ENCODE measurements around the gene MED10.
A peak's percentile ranks its signal among the peaks of the same experiment; 100 is the strongest.

Gene MED10

GRCh38 chr5:6377905-6378765 is at the start of gene MED10:
TSS of gene MED10 (minus strand) at chr5:6378547. CDS start at chr5:6378483, 64 bp downstream.
- no peaks in the 10 kb centered on the region for H3K27me3 Mint-ChIP-seq
- peak within 1 kb of the TSS; percentile 97 for H3K27ac Mint-ChIP-seq (ENCODE audit: low read depth)
- peak within 1 kb of the TSS; percentile 99 for H3K4me3 Mint-ChIP-seq
- DNase-seq (ENCODE audit: low spot score in 2 of 2) = peak; percentile 88 to 90
- H3K36me3 Mint-ChIP-seq (ENCODE audit: insufficient read depth) = peaks cover 50% of the 10 kb centered on the region
- ATAC-seq (replicated peaks; ENCODE audit: extremely low read depth, poor library complexity, severe bottlenecking) = peak; percentile 96
- H3K9me3 Mint-ChIP-seq = no peaks in the 10 kb centered on the region
- peaks cover 55% of the 10 kb centered on the region for H3K4me1 Mint-ChIP-seq

- Mint-ChIP-seq H3K27me3 (peaks cover 49% of the 10 kb centered on the region), H3K27ac (ENCODE audit: low read depth) (no peak overlapping the region), H3K36me3 (ENCODE audit: insufficient read depth) (no peaks in the 10 kb centered on the region), H3K4me1 (no peaks in the 10 kb centered on the region), H3K4me3 (no peak overlapping the region), H3K9me3 (no peaks in the 10 kb centered on the region)
- DNase-seq (ENCODE audit: low spot score in 2 of 2) (no peak), ATAC-seq (replicated peaks; ENCODE audit: extremely low read depth, poor library complexity, severe bottlenecking) (no peak)
Measured at GRCh38 chr5:6427694-6428093, 49.3 kb upstream of the MED10 start.

- no peak overlapping the region for H3K4me3 Mint-ChIP-seq
- H3K36me3 Mint-ChIP-seq (ENCODE audit: insufficient read depth) = no peaks in the 10 kb centered on the region
- H3K4me1 Mint-ChIP-seq = no peaks in the 10 kb centered on the region
- no peak overlapping the region for H3K27ac Mint-ChIP-seq (ENCODE audit: low read depth)
- DNase-seq (ENCODE audit: low spot score in 2 of 2) (no peak), ATAC-seq (replicated peaks; ENCODE audit: extremely low read depth, poor library complexity, severe bottlenecking) (no peak)
- peaks cover 69% of the 10 kb centered on the region for H3K27me3 Mint-ChIP-seq
- no peaks in the 10 kb centered on the region for H3K9me3 Mint-ChIP-seq
Measured at GRCh38 chr5:6424700-6425099, 46.4 kb upstream of the MED10 start.

GRCh38 chr5:6424110-6424659 is 45.8 kb upstream of the MED10 start:
- DNase-seq (ENCODE audit: low spot score in 2 of 2) (no peak), ATAC-seq (replicated peaks; ENCODE audit: extremely low read depth, poor library complexity, severe bottlenecking) (no peak)
- peaks cover 69% of the 10 kb centered on the region for H3K27me3 Mint-ChIP-seq

GRCh38 chr5:6423327-6424109 is 45.2 kb upstream of the MED10 start:
- Mint-ChIP-seq H3K36me3 (ENCODE audit: insufficient read depth) (no peaks in the 10 kb centered on the region), H3K9me3 (no peaks in the 10 kb centered on the region), H3K4me3 (no peak overlapping the region), H3K4me1 (no peaks in the 10 kb centered on the region), H3K27ac (ENCODE audit: low read depth) (no peak overlapping the region), H3K27me3 (peaks cover 64% of the 10 kb centered on the region)
- ATAC-seq (replicated peaks; ENCODE audit: extremely low read depth, poor library complexity, severe bottlenecking) = no peak
- DNase-seq (ENCODE audit: low spot score in 2 of 2) = no peak

More at GRCh38 chr5:6424110-6424659, 45.8 kb upstream of the MED10 start:
- H3K4me1 Mint-ChIP-seq = no peaks in the 10 kb centered on the region
- no peak overlapping the region for H3K27ac Mint-ChIP-seq (ENCODE audit: low read depth)
- no peaks in the 10 kb centered on the region for H3K9me3 Mint-ChIP-seq
- H3K36me3 Mint-ChIP-seq (ENCODE audit: insufficient read depth) = no peaks in the 10 kb centered on the region
- no peak overlapping the region for H3K4me3 Mint-ChIP-seq

GRCh38 chr5:6419340-6419852 is 41.0 kb upstream of the MED10 start:
- no peak for DNase-seq (ENCODE audit: low spot score in 2 of 2)
- H3K27ac Mint-ChIP-seq (ENCODE audit: low read depth) = no peak overlapping the region
- H3K9me3 Mint-ChIP-seq = no peaks in the 10 kb centered on the region
- H3K4me1 Mint-ChIP-seq = no peaks in the 10 kb centered on the region
- H3K4me3 Mint-ChIP-seq = no peak overlapping the region
- peaks cover 54% of the 10 kb centered on the region for H3K27me3 Mint-ChIP-seq
- no peaks in the 10 kb centered on the region for H3K36me3 Mint-ChIP-seq (ENCODE audit: insufficient read depth)
- no peak for ATAC-seq (replicated peaks; ENCODE audit: extremely low read depth, poor library complexity, severe bottlenecking)

- ATAC-seq (replicated peaks; ENCODE audit: extremely low read depth, poor library complexity, severe bottlenecking) = no peak
- Mint-ChIP-seq H3K4me3 (no peak overlapping the region), H3K27me3 (peaks cover 51% of the 10 kb centered on the region), H3K9me3 (no peaks in the 10 kb centered on the region), H3K4me1 (no peaks in the 10 kb centered on the region), H3K27ac (ENCODE audit: low read depth) (no peak overlapping the region), H3K36me3 (ENCODE audit: insufficient read depth) (no peaks in the 10 kb centered on the region)
- no peak for DNase-seq (ENCODE audit: low spot score in 2 of 2)
Measured at GRCh38 chr5:6418679-6419276, 40.4 kb upstream of the MED10 start.

- Mint-ChIP-seq H3K4me3 (no peak overlapping the region), H3K36me3 (ENCODE audit: insufficient read depth) (no peaks in the 10 kb centered on the region), H3K27me3 (peaks cover 55% of the 10 kb centered on the region), H3K9me3 (no peaks in the 10 kb centered on the region), H3K4me1 (no peaks in the 10 kb centered on the region), H3K27ac (ENCODE audit: low read depth) (no peak overlapping the region)
- no peak for ATAC-seq (replicated peaks; ENCODE audit: extremely low read depth, poor library complexity, severe bottlenecking)
- no peak for DNase-seq (ENCODE audit: low spot score in 2 of 2)
Measured at GRCh38 chr5:6417657-6418056, 39.3 kb upstream of the MED10 start.

- Mint-ChIP-seq H3K4me3 (no peak overlapping the region), H3K4me1 (no peaks in the 10 kb centered on the region)
Measured at GRCh38 chr5:6412811-6413210, 34.5 kb upstream of the MED10 start.

GRCh38 chr5:6411141-6411540 is 32.8 kb upstream of the MED10 start:
- peaks cover 43% of the 10 kb centered on the region for H3K27me3 Mint-ChIP-seq
- DNase-seq (ENCODE audit: low spot score in 2 of 2) (no peak), ATAC-seq (replicated peaks; ENCODE audit: extremely low read depth, poor library complexity, severe bottlenecking) (no peak)
- H3K4me1 Mint-ChIP-seq = no peaks in the 10 kb centered on the region
- H3K36me3 Mint-ChIP-seq (ENCODE audit: insufficient read depth) = no peaks in the 10 kb centered on the region
- no peak overlapping the region for H3K27ac Mint-ChIP-seq (ENCODE audit: low read depth)
- H3K9me3 Mint-ChIP-seq = no peaks in the 10 kb centered on the region
- H3K4me3 Mint-ChIP-seq = no peak overlapping the region

More at GRCh38 chr5:6412811-6413210, 34.5 kb upstream of the MED10 start:
- ATAC-seq (replicated peaks; ENCODE audit: extremely low read depth, poor library complexity, severe bottlenecking) (no peak), DNase-seq (ENCODE audit: low spot score in 2 of 2) (no peak)
- no peak overlapping the region for H3K27ac Mint-ChIP-seq (ENCODE audit: low read depth)
- peaks cover 41% of the 10 kb centered on the region for H3K27me3 Mint-ChIP-seq
- H3K36me3 Mint-ChIP-seq (ENCODE audit: insufficient read depth) = no peaks in the 10 kb centered on the region
- no peaks in the 10 kb centered on the region for H3K9me3 Mint-ChIP-seq

- H3K27me3 Mint-ChIP-seq = peaks cover 40% of the 10 kb centered on the region
Measured at GRCh38 chr5:6410421-6410820, 32.1 kb upstream of the MED10 start.

More at GRCh38 chr5:6410421-6410820, 32.1 kb upstream of the MED10 start:
- Mint-ChIP-seq H3K36me3 (ENCODE audit: insufficient read depth) (no peaks in the 10 kb centered on the region), H3K9me3 (no peaks in the 10 kb centered on the region), H3K4me1 (no peaks in the 10 kb centered on the region), H3K4me3 (no peak overlapping the region), H3K27ac (ENCODE audit: low read depth) (no peak overlapping the region)
- ATAC-seq (replicated peaks; ENCODE audit: extremely low read depth, poor library complexity, severe bottlenecking) (no peak), DNase-seq (ENCODE audit: low spot score in 2 of 2) (no peak)

Measured in central memory CD8-positive, alpha-beta T cell (primary cell).